GM19240 (cell line): Measurements from ENCODE around the gene TESPA1.
"Not testable (repeated sequence)": the region's sequence is repeated elsewhere in the genome, so short reads cannot be mapped to it uniquely, and the experiment has no call there.

ENCODE experiments used
- DNase-seq: peaks from one replicate; pipeline ENCODE4 v3.0.0; 2011; ENCODE audit warnings: low spot score; ENCODE audit not compliant: insufficient read length

TESPA1 gene

DNA sequence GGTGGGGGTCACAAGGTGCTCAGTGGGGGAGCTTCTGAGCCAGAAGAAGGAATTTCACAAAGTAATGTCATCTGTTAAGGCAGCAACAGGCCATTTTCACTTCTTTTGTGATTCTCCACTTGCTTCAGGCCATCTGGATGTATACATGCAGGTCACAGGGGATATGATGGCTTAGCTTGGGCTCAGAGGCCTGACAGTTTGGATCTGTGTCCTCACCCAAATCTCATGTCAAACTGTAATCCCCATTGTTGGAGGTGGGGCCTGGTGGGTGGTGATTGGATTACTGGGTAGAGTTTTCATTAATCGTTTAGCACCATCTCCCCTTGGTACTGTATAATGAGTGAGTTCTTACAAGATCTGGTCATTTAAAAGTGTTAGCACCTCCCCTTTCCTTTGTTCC lies 36.4 kb downstream of the TESPA1 start:
- no peak for DNase-seq

- no peak for DNase-seq
Observed at GRCh38 chr12:54945082-54945481, 39.5 kb downstream of the TESPA1 start.

DNA sequence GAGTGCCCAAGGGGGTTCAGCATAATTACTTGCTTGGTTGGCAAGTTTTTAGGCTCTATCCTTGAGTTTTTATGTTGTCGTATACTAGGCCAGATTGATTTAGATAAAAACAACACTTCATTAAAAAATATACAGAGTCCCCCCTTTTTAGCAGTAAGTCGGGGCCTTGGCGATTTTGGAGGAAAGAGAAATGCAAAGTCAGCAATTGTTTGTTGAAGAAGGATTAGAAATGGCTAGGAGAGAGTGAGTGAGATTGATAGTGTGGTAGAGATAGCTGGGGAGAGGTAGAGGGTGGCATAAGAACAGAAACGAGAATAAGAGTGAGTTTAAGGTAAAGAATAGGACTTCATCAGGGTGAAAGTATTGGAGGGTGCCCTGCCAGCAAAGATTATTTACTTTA lies 41.3 kb downstream of the TESPA1 start:
- DNase-seq, result not testable (repeated sequence)

- no peak for DNase-seq
Observed at GRCh38 chr12:54941659-54942058, 42.9 kb downstream of the TESPA1 start.

GRCh38 chr12:54940727-54941315 lies 43.7 kb downstream of the TESPA1 start:
- DNase-seq, result no peak

DNA sequence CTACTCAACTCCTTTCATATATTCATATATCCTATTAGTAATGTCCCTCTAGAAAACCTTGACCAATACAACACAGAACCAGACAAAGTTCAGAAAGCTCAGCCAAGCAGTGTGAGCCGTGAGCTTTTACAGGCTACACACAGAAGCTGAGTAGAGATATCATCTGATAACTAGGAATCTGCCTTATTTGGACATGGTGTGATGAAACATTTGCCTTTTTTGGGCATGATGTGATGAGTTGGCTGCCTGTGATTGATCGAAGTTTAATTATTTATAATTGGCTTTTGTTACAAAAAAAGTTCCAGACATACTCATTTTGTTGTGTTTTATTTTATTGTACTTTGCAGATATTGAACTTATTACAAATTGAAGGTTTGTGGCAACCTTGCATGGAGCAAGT lies 46.6 kb downstream of the TESPA1 start:
- DNase-seq, result no peak

DNA sequence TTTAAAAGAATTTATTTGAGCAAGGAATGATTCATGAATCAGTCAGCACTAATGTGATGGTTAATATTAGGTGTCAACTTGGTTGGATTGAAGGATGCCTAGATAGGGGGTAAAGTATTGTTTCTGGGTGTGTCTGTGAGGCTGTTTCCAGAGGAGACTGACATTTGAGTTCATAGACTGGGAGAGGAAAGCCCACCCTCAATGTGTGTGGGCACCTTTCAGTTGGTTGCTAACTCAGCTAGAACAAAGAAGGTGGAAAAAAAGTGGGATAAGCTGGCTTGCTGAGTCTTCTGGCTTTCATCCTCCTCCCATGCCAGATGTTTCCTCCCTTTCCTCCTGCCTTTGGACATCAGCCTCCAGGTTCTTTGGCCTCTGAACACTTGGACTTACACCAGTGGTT lies 47.2 kb downstream of the TESPA1 start:
- DNase-seq, result no peak

DNA sequence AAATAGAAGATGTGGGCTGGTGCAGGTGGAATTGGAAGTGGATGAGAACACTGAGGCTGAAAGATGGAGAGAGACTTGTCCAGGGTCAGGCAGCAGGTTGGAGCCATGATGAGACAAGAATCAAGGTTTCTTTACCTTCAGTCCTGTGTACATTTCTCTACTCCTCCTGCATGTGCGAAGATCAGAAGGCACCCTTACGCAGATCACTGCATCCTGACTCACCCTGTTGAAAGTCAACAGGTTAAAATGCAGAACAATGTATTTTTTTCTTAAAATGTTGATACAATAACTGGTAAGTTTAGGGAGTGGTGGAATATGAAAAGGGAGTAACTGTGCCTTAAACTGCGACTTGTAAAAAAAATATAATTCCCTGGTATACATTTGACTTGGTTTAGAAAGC lies 47.8 kb downstream of the TESPA1 start:
- DNase-seq, result no peak

DNA sequence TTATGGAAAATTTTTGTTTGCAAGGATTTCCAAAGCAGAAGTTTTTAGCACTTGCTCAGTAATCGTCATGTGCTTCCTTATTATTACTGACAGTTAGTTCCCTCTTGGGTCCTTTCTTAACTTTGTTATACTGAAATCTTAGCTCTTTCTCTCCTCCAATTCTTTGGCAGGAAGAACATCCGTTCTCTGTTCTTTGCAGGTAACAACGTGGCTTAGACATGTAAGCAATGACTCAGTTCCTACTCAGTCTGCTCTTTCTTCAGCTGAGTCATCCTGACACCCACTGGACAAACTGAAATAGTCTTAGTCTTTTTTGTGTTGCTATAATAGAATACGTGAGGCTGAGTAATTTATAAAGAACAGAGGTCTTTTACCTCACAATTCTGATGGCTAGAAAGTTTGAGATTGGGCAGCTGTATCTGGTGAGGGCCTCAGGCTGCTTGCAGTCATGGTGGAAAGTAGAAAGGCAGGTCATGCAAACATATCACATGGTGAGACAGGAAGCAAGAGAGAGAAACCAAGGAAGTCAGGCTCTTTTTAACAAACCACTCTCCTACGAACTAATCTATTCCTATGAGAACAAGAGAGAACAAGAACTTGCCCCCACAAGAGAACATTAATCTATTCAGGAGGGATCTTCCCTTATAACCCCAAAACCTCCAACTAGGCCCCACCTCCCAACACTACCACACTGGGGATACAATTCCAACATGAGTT lies 49.2 kb downstream of the TESPA1 start:
- peak; percentile 61 for DNase-seq

DNA sequence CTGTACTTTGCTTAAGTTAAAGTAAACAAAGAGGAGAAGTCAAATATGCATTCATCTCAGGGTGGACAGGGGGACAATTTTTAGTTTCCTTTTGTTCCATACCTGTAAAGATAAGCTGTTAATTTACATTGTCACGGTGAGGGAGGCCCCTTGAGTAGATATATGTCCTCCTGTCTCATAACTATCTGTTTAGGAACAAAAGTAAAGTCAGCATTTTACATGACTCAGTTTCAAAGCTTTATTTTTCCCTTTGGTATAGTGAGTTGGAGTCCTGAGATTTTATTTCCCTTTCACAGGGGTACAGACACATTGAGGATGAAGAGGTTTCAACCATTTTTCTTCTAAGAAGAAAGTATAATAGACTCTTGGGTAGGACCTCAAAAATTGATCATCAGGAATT lies 50.1 kb downstream of the TESPA1 start:
- DNase-seq, result no peak

DNA sequence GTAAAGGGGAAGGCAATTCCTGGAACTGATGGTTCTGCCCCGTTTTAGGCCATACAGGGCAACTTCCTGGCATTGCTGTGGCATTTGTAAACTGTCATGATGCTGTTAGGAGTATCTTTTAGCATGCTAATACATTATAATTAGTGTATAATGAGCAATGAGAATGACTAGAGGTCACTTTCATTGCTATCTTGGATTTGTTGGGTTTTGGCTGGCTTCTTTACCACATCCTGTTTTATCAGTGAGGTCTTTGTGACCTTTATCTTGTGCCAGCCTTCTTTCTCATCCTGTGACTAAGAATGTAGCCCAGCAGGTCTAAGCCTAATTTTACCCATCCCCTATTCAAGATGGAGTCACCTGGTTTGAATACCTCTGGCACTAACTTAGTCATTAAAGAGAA lies 51.2 kb downstream of the TESPA1 start:
- DNase-seq, result no peak

DNA sequence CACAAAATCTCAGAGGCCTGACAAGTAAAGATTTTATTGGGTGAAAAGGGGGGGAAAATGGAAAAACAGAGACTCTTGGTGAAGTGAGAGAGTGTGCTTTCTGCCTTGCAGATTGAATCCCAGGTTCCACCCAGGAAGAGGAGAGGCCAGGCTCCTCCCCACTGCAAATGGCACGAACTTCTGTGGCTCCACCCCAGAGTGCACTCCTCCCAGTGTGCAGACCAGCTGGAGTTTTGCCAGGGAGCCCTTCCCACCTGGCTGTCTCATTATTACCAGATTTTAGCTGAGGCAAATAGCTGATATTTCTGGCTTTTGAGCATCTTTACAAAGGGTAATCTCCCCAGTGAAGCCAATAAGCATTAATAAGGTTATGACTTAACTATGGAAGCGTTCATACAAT lies 51.9 kb downstream of the TESPA1 start:
- DNase-seq, result no peak

DNA sequence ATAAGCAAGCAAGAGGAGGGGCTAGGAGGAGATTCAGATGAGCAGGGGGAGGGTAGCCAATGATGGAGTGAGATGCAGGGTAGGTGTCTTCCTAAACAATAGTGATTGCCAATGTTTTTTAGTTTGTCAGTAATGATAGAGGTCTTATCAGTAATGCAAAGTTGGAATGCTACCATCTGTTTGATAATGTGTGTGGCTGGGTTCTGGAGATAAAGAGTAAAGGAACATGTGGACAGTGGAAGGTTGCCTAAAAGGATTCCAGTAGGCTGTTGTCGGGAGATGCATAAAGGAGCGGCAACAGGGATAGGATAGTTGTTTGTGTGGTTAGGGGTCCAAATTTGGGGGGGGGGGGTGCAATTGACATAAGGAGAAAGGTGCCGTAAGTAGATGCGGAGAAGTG lies 52.5 kb downstream of the TESPA1 start:
- no peak for DNase-seq

GRCh38 chr12:54929998-54930397 lies 54.6 kb downstream of the TESPA1 start:
- no peak for DNase-seq

GRCh38 chr12:54926246-54926645 lies 58.3 kb downstream of the TESPA1 start:
- DNase-seq, result no peak

DNA sequence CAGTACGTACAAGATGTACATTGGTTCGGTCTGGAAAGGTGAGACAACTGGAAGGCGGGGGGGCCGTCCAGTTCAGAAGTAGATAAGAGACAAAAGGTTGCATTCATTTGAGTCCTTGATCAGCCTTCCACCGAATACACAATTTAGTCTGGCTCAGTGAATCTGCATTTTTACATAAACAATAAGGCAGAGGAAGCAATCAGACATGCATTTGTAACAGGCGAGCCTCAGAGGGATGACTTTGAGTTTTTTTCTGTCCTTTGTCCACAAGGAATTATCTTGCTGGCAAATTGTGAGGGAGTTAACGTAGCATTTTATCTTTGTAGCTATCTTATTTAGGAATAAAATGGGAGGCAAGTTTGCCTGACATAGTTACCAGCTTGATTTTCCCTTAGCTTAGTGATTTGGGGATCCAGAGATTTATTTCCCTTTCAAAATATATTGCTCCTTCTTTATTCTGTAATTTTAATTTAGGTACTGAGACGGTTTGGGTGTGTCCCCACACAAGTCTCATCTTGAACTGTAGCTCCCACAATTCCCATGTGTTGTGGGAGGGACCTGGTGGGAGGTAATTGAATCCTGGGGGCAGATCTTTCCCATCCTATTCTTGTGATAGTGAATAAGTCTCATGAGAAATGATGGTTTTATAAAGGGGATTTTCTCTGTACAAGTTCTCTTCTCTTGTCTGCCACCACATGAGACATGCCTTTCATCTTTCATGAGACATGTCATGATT lies 59.4 kb downstream of the TESPA1 start:
- DNase-seq, result no peak

DNA sequence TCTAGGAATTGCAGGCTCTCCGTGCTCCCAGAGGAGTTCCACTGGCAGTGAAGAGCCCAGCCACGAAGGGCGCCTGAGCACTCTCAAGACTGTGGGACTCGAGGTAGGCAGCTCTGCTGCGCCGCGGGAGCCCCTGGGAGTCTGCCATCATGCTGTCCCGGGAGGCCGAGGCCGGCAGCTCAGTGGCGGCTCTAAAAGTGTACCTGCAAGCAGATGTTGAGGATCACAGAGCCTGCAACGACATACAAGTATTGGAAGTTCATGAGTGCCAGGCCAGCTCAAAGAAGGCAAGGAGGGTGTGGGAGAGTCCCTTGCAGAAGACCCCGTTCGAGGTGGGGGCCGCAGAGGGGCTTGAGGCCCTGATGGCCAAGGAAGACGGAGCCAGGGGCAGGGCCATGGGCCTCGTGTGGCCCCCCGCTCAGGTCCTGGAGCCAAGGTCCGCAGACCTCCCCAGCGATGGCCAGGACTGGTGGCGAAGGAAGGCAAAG lies 67.5 kb downstream of the TESPA1 start:
- no peak for DNase-seq
